ENCODE results near the gene PSD. TPM values are rescaled to one million over a fixed set of nuclear protein-coding genes. Genes with fewer than 3 reads are reported as not detected.

The PSD gene
- total and polyA plus RNA-seq, 10 of the 15 experiments (the other 5 are each of a cell fraction or from before 2014, with no cell fraction given): 0.11 to 2.0 (median 0.49) TPM; not detected in 2

DNA sequence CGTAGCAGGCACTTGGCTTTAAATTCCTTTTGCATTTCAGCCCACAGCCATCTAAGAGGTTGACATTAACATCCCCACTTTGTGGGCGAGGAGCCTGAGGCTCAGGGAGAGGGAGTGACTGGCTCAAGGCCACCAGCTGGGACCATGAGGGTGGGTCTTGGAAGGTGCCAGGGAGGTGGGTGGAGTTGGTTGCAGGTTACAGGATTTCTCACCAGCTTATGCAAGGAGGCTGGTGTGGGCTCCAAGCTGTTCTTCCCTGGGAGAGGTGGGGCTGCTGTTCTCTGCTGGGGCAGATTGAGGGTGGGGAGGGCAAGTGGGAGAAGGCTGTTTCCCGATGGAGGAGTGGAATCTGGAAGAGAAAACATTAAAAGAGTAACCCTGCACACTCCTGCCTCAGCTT is 46.9 kb upstream of the PSD start:
- H3K27ac ChIP-seq (ENCODE audit: control insufficient read depth, insufficient read depth): no peak overlapping the region
- no peaks in the 10 kb centered on the region for H3K36me3 ChIP-seq (ENCODE audit: control insufficient read depth in 2 of 2, insufficient read depth in 2 of 2, low read length in 1 of 2)
- intact Hi-C loops (cut with micrococcal nuclease; ENCODE audit: unreplicated experiment) (no loop called here), in situ Hi-C loops (cut with MboI) (no loop called here)
- CTCF ChIA-PET: interaction anchor here (1.4 kb wide), 1 partner anchor 235 kb away, joined by 3 read pairs; no protein-coding TSS in a partner anchor
- RAD21 ChIA-PET (ENCODE audit: unreplicated experiment): no interaction called here
- no peak overlapping the region for H3K4me2 ChIP-seq (ENCODE audit: control insufficient read depth, insufficient read depth)
- no peak overlapping the region for H2AFZ ChIP-seq (ENCODE audit: control insufficient read depth, low read depth, low read length)
- TF ChIP-seq EZH2 (IDR thresholded peaks at IDR 0.05; ENCODE audit: borderline replicate concordance, control insufficient read depth, low read depth, low read length): no peak
- TF ChIP-seq, protein P1, sequence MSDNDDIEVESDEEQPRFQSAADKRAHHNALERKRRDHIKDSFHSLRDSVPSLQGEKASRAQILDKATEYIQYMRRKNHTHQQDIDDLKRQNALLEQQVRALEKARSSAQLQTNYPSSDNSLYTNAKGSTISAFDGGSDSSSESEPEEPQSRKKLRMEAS (IDR thresholded peaks at IDR 0.05; ENCODE audit: low read depth, low read length): no peak
- TF ChIP-seq EED (IDR thresholded peaks at IDR 0.05; ENCODE audit: low read depth): no peak
- TF ChIP-seq GABPA (IDR thresholded peaks at IDR 0.05; ENCODE audit: low read depth): no peak
- TF ChIP-seq, protein P2, sequence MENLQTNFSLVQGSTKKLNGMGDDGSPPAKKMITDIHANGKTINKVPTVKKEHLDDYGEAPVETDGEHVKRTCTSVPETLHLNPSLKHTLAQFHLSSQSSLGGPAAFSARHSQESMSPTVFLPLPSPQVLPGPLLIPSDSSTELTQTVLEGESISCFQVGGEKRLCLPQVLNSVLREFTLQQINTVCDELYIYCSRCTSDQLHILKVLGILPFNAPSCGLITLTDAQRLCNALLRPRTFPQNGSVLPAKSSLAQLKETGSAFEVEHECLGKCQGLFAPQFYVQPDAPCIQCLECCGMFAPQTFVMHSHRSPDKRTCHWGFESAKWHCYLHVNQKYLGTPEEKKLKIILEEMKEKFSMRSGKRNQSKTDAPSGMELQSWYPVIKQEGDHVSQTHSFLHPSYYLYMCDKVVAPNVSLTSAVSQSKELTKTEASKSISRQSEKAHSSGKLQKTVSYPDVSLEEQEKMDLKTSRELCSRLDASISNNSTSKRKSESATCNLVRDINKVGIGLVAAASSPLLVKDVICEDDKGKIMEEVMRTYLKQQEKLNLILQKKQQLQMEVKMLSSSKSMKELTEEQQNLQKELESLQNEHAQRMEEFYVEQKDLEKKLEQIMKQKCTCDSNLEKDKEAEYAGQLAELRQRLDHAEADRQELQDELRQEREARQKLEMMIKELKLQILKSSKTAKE (IDR thresholded peaks at IDR 0.05; ENCODE audit: low read depth, poor library complexity, severe bottlenecking): no peak
- TF ChIP-seq, protein P3, sequence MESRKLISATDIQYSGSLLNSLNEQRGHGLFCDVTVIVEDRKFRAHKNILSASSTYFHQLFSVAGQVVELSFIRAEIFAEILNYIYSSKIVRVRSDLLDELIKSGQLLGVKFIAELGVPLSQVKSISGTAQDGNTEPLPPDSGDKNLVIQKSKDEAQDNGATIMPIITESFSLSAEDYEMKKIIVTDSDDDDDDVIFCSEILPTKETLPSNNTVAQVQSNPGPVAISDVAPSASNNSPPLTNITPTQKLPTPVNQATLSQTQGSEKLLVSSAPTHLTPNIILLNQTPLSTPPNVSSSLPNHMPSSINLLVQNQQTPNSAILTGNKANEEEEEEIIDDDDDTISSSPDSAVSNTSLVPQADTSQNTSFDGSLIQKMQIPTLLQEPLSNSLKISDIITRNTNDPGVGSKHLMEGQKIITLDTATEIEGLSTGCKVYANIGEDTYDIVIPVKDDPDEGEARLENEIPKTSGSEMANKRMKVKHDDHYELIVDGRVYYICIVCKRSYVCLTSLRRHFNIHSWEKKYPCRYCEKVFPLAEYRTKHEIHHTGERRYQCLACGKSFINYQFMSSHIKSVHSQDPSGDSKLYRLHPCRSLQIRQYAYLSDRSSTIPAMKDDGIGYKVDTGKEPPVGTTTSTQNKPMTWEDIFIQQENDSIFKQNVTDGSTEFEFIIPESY (IDR thresholded peaks at IDR 0.05): no peak
- TF ChIP-seq BMI1 (IDR thresholded peaks at IDR 0.05; ENCODE audit: borderline replicate concordance): no peak
- no peak for TF ChIP-seq ASH2L (IDR thresholded peaks at IDR 0.05; ENCODE audit: borderline replicate concordance, low read depth)
- no peak for TF ChIP-seq HDAC2 (IDR thresholded peaks at IDR 0.05)
- TF ChIP-seq GATAD2B (conservative IDR thresholded peaks at IDR 0.05; ENCODE audit: low read depth): no peak
- TF ChIP-seq TCF12 (IDR thresholded peaks at IDR 0.05; ENCODE audit: low read depth, low read length): no peak
- H3K9ac ChIP-seq (ENCODE audit: control insufficient read depth, insufficient read depth, low read length): no peak overlapping the region
- no peak for DNase-seq (ENCODE audit: low read depth, low spot score)
- no TSS peak for BruUV-seq (replicated peaks)
- no peaks in the 10 kb centered on the region for H3K9me3 ChIP-seq (replicated peaks; ENCODE audit: control insufficient read depth, insufficient read depth, low read length)
- no peak for FAIRE-seq
- WGBS (ENCODE audit: insufficient coverage, insufficient replicate concordance, low lambda C conversion rate, missing lambda C conversion rate): 63% methylated on average over 3 of the region's 3 CpGs
- peaks cover 16% of the 10 kb centered on the region for H3K4me1 ChIP-seq (ENCODE audit: control insufficient read depth, insufficient read depth, low read length)
- no peaks in the 10 kb centered on the region for H3K79me2 ChIP-seq (ENCODE audit: control insufficient read depth, insufficient read depth, low read length)
- POLR2A ChIA-PET: interaction anchor here (0.7 kb wide), 1 partner anchor 11 kb away, joined by 4 read pairs; no protein-coding TSS in a partner anchor
- SMC1A ChIA-PET (ENCODE audit: uncharacterized antibody, unreplicated experiment): no interaction called here
- ATAC-seq: no peak
- no peaks in the 10 kb centered on the region for H3K27me3 ChIP-seq (replicated peaks in 1 of 2; ENCODE audit: control insufficient read depth in 2 of 2, insufficient read depth in 2 of 2, low read length in 1 of 2)
- H4K20me1 ChIP-seq (ENCODE audit: control insufficient read depth, insufficient read depth): no peaks in the 10 kb centered on the region
- H3K4me3 ChIP-seq: no peak overlapping the region

Data from GM12878 (cell line).